GM23338 (cell line): ENCODE results near the gene COL1A2.

Experiments
- CREB1 ChIP-seq: fragments of 250-450 bp; sonication (Bioruptor Pico); IDR thresholded peaks from 2 replicates; pipeline ENCODE4 v1.5.0; 2020; ENCODE audit warnings: low read depth, mild to moderate bottlenecking, moderate library complexity
- CTCF ChIP-seq, 2 experiments: fragments of 200-600 bp in 1 of 2; sonication (generic) in 1 of 2; conservative IDR thresholded peaks; 2 replicates each; pipeline versions ENCODE4 v1.5.1 to v1.6.1; 2016 to 2017; ENCODE audit warnings: antibody characterized with exemption in 2 of 2, low read depth in 2 of 2, mild to moderate bottlenecking in 2 of 2, moderate library complexity in 1 of 2
- EZH2phosphoT487 ChIP-seq: fragments of 200-600 bp; sonication (generic); IDR thresholded peaks from one replicate; pipeline ENCODE4 v1.8.1; 2018; ENCODE audit warnings: antibody characterized with exemption; ENCODE audit not compliant: unreplicated experiment
- POLR2AphosphoS5 ChIP-seq: IDR thresholded peaks from 2 replicates; pipeline ENCODE4 v1.6.1; 2016; ENCODE audit warnings: antibody characterized with exemption, low read depth
- REST ChIP-seq: IDR thresholded peaks from one replicate; pipeline ENCODE4 v1.6.1; 2018; ENCODE audit warnings: antibody characterized with exemption; ENCODE audit not compliant: unreplicated experiment

- TF ChIP-seq POLR2AphosphoS5 (no peak), CTCF (conservative IDR thresholded peaks at IDR 0.05; ENCODE audit: low read depth in 2 of 2) (peak; percentile 84 to 91), CREB1 (no peak), REST (no peak), EZH2phosphoT487 (no peak)
Measured at GRCh38 chr7:94436018-94436604, 41.4 kb downstream of the COL1A2 start.
